ENCODE data around the gene SKIDA1. TPM values are rescaled to one million over a fixed set of nuclear protein-coding genes. Genes with fewer than 3 reads are reported as not detected.
A peak's percentile ranks its signal among the peaks of the same experiment; 100 is the strongest.

The SKIDA1 gene
- total RNA-seq, 6 donors from 2014 or later: under 0.01 to 1.6 (median 0.86) TPM

GRCh38 chr10:21495002-21495751, 30.3 kb downstream of the SKIDA1 start:
- TF ChIP-seq POLR2AphosphoS5 (IDR thresholded peaks at IDR 0.05) (no peak), CTCF (IDR thresholded peaks at IDR 0.05) (peak in 1 of 6 experiments; percentile 4)
- Histone ChIP-seq H3K9me3 (no peaks in the 10 kb centered on the region), H3K27me3 (peaks cover 0 to 12% (median 4%) of the 10 kb centered on the region in 4 donors), H3K4me1 (peaks cover 30 to 46% (median 33%) of the 10 kb centered on the region in 4 donors), H3K27ac (peak overlapping the region in 2 of 4 donors; percentile 14 to 75), H3K4me3 (peak overlapping the region; percentile 67 to 92 (median 74)), H3K36me3 (no peaks in the 10 kb centered on the region)
- DNase-seq (peak in 1 of 2 donors; percentile 74), ATAC-seq (ENCODE audit: low FRiP score in 2 of 2) (peak; percentile 22 to 41)
- 0% methylated on average over 34 to 42 of the region's 42 CpGs for WGBS, 2 donors

GRCh38 chr10:21494191-21495001, 31.1 kb downstream of the SKIDA1 start:
- Histone ChIP-seq H3K4me3 (peak overlapping the region; percentile 67 to 92 (median 74)), H3K27ac (peak overlapping the region in 3 of 4 donors; percentile 14 to 75 (median 50)), H3K4me1 (peaks cover 24 to 39% (median 27%) of the 10 kb centered on the region in 4 donors), H3K36me3 (no peaks in the 10 kb centered on the region), H3K27me3 (peaks cover 0 to 12% (median 2%) of the 10 kb centered on the region in 4 donors), H3K9me3 (no peaks in the 10 kb centered on the region)
- DNase-seq: peak in 1 of 2 donors; percentile 91
- TF ChIP-seq CTCF (IDR thresholded peaks at IDR 0.05): peak in 2 of 6 experiments; percentile 6 to 16
- TF ChIP-seq POLR2A (IDR thresholded peaks at IDR 0.05): no peak
- no peak for TF ChIP-seq EP300 (IDR thresholded peaks at IDR 0.05)
- WGBS, 2 donors: 12 to 31% methylated on average over 50 to 66 of the region's 66 CpGs
- peak; percentile 35 to 69 for ATAC-seq (ENCODE audit: low FRiP score in 2 of 2)

- H3K27me3 ChIP-seq: peaks cover 0 to 12% (median 2%) of the 10 kb centered on the region in 4 donors
- H3K4me1 ChIP-seq: peaks cover 24 to 39% (median 27%) of the 10 kb centered on the region in 4 donors
- no peak overlapping the region for H3K27ac ChIP-seq
- TF ChIP-seq POLR2AphosphoS5 (IDR thresholded peaks at IDR 0.05) (no peak), POLR2A (IDR thresholded peaks at IDR 0.05) (no peak), EP300 (IDR thresholded peaks at IDR 0.05) (no peak), CTCF (IDR thresholded peaks at IDR 0.05) (no peak)
- H3K9me3 ChIP-seq: no peaks in the 10 kb centered on the region
- DNase-seq (no peak), ATAC-seq (ENCODE audit: low FRiP score in 2 of 2) (no peak)
- 61 to 80% methylated on average over 5 to 9 of the region's 9 CpGs for WGBS, 2 donors
- peak overlapping the region in 3 of 4 donors; percentile 67 to 74 (median 74) for H3K4me3 ChIP-seq
- H3K36me3 ChIP-seq: no peaks in the 10 kb centered on the region
Observed at GRCh38 chr10:21493784-21494183, 31.7 kb downstream of the SKIDA1 start.

- H3K27ac ChIP-seq: no peak overlapping the region
- WGBS, 2 donors: 88% methylated on average over 3 of the region's 3 CpGs
- peaks cover 23 to 36% (median 25%) of the 10 kb centered on the region in 4 donors for H3K4me1 ChIP-seq
- ATAC-seq (ENCODE audit: low FRiP score in 2 of 2) (no peak), DNase-seq (no peak)
- H3K4me3 ChIP-seq: no peak overlapping the region
- no peak for TF ChIP-seq EP300 (IDR thresholded peaks at IDR 0.05)
- no peak for TF ChIP-seq POLR2A (IDR thresholded peaks at IDR 0.05)
- H3K27me3 ChIP-seq: peaks cover 0 to 12% (median 2%) of the 10 kb centered on the region in 4 donors
- H3K9me3 ChIP-seq: no peaks in the 10 kb centered on the region
- H3K36me3 ChIP-seq: no peaks in the 10 kb centered on the region
Observed at GRCh38 chr10:21492421-21492820, 33.1 kb downstream of the SKIDA1 start.

GRCh38 chr10:21490711-21491105, 34.8 kb downstream of the SKIDA1 start:
- Histone ChIP-seq H3K27ac (no peak overlapping the region), H3K9me3 (no peaks in the 10 kb centered on the region), H3K36me3 (no peaks in the 10 kb centered on the region), H3K4me3 (no peak overlapping the region), H3K4me1 (peaks cover 9 to 19% (median 12%) of the 10 kb centered on the region in 4 donors), H3K27me3 (no peaks in the 10 kb centered on the region)
- WGBS, 2 donors: 89 to 94% methylated on average over 2 of the region's 2 CpGs
- no peak for TF ChIP-seq POLR2AphosphoS5 (IDR thresholded peaks at IDR 0.05)
- no peak for TF ChIP-seq EP300 (IDR thresholded peaks at IDR 0.05)
- no peak for TF ChIP-seq CTCF (IDR thresholded peaks at IDR 0.05)
- no peak for TF ChIP-seq POLR2A (IDR thresholded peaks at IDR 0.05)
- ATAC-seq (ENCODE audit: low FRiP score in 2 of 2): no peak
- no peak for DNase-seq
